Stimulated activated CD4-positive, alpha-beta T cell treated with anti-CD3 and anti-CD28 coated beads, Interleukin-2, amount 100 ng/mL, for 24 hours (primary cell): ENCODE results near the gene SLC25A21.
"Not testable (repeated sequence)": the region's sequence is repeated elsewhere in the genome, so short reads cannot be mapped to it uniquely, and the experiment has no call there.

Source experiments
- DNase-seq, 2 donors: peaks; one replicate each; pipeline ENCODE4 v3.0.0-alpha.2; 2020

SLC25A21 gene

DNA sequence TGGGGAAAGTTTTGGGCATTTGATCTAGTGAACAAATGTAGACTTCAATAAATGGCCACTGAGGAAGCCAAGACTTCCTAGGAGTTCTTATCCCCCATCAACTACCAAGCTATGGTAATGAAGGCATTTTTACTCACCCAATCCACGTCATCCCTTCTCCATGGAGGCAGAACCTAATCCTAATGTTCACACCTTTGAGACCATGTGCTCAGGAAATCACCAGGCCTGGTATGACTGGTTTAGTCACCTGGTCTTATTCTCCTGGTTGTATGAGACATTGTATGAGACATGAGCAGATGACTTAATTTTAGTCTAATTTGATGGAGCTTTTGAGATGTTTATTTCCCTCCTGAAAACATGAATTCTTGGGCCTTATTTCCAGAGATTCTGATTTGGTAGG is 422.2 kb downstream of the SLC25A21 start:
- DNase-seq, result no peak

DNA sequence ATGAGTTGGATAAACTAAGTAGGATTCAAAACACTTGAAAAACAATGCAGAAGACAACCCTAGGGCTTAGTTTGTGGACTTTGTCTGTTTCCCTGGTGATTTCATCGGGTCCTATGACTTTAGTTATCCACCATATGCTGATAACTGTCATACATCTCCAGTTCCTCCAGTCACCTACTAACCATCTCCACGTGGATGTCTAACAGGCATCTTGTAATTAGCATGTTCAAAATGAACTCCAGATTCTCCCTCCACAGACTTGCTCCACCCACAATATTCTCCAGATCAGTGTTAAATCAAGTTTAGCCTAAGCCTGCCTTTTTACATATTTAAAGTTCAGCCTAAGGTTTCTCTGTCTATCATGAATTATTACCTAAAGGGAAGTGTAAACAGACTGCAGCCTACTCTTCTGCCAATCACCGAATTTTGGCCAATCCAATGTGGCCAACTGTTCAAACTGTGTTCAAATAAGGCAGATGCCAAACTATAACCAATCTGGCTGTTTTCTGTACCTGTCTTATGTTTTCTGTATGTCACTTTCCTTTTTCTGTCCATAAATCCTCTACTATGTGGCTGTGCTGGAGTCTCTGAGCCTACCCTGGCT is 423.7 kb downstream of the SLC25A21 start:
- no peak for DNase-seq

DNA sequence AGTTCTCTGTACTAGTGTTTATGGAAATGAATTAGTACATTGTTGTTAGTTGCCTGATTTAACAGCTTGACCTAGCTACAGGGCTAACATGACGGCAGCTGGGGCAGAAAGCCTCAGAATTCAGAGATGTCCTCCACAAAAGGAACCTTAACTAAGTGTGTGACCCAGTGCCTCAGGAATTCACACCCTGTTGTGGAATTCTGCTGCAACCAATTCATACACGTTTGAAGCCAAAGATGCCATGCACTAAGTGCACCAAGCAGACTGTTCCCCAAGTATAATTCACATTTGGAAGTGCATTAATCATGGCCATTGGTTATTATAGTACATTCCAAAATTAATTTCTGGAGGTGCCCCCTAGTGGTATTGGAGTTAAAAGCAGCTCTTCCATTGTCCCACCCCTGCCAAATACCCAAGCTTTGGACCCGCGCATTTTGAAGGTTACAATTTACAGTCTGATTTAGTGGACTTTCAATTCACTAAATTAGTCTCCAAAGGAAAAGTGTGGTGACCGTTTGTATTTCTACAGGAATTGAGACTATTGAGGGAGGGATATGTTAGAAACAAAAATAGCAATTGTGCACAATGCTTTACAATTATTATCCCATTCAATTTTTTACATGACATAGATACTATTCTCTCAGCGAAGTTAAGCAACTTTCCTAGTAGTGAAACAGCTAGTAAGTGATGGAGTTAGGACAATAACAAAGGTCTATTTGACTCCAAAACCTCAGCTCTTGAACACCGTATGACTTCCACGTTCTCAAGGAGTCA is 424.8 kb downstream of the SLC25A21 start:
- no peak for DNase-seq

DNA sequence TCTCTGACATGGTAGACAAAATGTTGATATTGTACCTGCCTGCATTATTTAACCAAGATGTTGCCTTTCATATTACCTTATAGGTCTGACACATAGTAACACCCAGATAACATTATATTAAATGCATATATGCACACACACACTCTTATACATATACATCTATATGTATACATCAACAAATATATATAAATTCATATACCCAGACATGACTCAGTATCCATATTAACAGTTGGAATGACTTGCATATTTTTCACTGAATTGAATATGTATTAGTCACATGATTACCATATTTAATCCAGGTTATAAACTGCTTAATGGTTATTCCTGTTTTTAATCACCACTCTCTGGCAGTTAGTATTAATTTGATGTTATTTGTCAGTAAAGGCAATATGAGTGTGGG is 425.5 kb downstream of the SLC25A21 start:
- DNase-seq, result no peak

DNA sequence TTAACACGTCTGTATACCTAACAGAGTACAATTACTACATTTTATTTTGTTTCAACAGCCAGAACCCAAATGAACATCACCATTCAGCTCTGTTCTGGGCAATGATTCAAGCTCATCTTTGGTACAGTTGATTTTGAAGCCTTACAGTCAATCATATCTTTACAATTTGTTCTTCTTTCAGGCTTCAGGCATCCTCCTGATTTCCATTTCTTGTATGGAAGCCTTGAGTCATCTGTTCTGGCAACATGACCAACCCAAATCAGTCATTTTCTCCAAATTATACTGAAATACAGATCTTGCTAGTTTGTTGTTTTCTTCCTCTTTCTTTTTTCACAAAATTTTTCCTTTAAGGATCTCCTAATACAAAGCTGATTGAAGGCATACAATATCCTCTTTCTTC is 430.5 kb downstream of the SLC25A21 start:
- no peak for DNase-seq

DNA sequence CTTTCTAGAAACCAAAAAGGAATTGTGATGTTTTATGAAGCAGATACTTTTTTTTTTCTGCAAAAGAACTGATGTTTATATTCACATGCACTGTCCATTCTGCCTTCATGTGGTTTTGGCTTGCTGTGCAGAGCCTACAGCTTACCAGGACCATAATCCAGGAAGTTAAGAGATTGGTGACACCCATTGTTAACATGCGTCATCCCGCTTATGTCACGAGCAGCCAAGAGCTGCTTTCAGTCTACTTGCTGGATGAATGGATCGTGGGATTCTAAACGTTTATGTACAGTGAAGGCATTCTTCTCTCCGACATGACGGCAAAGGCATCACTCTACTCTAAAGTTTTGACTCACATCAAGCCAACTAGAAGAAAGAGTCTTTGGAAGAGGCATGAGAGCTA is 434.1 kb downstream of the SLC25A21 start:
- no peak for DNase-seq

DNA sequence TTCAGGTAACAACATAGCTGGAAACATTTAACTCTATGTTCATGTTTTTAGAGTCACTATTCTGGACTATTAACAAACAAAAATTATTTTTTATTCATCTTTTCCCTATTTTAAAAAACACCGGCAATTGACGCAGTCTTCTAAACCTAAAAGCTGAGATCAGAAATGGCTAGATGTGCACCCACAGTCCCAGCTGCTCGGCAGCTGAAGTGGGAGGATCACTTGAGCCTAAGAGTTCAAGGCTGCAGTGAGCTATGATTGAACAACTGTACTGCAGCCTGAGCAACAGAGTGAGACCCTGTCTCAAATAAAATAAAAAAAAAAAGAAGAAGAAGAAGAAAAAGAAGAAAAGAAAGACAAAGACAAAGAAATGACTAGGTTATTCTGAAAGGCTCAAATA is 446.3 kb downstream of the SLC25A21 start:
- no peak for DNase-seq

DNA sequence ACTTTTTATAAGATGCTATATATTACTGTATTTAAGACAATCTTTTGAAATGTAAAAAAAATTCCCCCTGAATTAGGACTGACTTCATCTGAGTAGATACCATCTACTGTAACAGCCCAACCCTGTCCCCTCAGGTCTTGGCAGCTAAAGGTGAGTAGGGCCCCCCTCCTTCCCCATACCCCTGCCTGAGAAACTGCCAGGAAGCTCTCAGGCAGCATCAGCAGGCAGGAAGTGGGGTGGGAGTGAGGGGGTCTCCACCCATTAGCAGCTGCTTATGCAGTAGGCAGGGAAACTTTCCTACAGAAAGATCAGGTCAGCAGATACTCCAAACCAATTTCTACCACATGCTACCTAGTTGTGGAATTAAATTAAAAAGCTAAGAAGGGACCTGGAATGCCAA is 448.2 kb downstream of the SLC25A21 start:
- no peak for DNase-seq

DNA sequence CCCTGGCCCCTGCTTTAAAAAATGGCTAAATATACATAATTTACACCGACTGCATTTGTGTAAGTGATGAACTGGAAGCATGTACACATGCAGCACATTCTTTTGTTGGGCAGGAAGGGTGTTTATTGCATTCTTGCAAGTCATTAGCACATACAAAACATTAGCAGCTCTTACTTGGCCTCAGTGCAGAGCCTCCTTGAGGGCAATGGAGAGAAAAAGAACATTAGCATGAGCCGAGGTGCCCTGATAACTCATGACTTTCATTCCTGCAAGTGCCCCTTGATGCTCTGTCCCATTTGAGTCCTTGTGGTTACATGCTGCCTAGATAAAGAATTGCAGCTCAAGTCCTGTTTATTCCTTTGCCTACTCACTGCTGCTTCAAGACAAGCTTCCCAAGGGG is 448.9 kb downstream of the SLC25A21 start:
- no peak for DNase-seq

DNA sequence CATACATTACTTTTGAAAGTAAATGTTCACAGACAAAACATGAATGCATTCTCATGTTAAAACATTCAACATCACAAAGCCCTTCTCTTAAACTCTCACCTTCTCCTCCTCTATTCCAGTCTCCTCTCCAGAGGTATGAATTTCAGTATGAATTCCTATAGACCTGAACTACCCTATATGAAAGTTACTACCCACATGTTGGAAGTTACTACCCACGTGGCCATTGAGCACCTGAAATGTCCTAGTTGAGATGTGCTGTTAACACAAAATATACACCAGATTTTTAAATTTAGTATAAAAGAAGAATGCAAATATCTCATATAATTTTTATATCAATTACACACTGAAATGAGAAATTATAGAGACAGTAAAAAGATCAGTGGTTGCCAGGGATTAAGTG is 450.5 kb downstream of the SLC25A21 start:
- no peak for DNase-seq

DNA sequence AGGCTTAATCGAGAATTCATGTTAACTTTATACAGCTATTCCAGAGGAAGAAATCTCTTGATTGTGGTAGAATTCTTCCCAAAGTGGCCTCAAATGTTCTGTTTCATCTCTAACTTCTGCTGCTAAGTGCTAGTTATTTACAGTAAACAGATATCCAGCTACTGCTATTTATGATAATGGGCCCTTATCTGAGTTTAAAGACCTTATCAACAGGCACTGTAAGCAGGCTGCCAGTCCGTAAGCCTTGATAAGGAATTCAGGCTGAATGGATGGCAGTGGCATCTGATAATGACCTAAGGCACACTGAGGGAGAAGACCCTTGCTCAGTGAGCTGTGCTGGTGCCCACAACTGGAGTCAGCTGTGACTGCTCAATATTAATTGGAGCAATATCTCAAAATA is 451.7 kb downstream of the SLC25A21 start:
- no peak for DNase-seq

DNA sequence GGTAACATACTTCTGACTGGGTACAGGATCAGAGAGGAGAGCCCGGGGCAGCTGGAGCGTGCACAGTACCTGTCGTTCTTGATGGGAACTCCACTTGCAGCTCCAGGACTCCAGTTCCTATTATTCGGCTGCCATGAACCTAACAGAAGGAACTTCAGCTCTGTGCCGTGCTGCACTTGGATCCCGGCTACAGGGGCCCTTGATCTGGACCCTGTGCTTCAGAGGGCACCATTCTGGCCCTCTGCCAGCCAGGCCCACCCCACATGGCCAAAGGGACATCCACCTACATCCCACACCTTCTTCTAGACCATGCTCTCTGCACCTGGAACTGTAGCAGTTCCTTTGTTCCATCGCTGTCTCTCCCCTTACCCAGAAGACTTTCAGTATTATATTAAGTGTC is 452.6 kb downstream of the SLC25A21 start:
- no peak for DNase-seq

DNA sequence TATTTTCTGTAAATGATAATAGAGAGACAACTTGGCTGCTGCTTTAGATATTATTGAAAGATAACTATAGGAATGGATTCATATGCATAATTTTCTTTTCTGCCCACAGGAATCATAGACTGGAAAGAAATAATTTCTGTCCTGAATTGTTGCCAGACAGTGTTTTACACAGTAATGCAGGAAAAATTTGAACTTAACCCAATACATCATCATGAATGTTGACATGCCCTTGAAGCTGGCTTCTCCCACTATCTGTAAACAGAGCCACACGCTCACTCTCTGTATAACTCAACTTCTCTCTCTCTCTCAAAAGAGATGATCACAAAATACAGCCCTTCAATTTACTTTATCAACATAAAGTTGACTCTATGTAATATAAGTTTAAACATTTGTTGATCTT is 454.2 kb downstream of the SLC25A21 start:
- no peak for DNase-seq

DNA sequence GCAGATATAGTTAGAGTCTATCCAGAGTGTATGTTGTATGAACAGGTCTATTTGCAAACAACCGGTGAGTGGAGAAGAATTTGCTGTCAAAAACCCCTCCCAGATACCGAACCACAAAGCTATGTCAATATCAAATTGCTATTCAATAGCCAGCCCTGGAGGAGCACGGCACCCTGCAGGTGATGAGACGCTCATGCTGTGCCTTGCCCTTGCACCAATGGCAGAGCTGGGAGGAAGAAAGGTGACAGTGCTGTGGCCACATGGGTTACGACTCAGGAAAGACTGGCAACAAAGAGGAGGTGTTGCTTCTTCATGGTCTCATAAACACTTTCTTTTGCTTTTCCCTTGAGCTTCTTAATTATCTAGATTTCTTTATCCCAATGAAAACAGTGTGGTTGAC is 455.0 kb downstream of the SLC25A21 start:
- DNase-seq, result no peak

DNA sequence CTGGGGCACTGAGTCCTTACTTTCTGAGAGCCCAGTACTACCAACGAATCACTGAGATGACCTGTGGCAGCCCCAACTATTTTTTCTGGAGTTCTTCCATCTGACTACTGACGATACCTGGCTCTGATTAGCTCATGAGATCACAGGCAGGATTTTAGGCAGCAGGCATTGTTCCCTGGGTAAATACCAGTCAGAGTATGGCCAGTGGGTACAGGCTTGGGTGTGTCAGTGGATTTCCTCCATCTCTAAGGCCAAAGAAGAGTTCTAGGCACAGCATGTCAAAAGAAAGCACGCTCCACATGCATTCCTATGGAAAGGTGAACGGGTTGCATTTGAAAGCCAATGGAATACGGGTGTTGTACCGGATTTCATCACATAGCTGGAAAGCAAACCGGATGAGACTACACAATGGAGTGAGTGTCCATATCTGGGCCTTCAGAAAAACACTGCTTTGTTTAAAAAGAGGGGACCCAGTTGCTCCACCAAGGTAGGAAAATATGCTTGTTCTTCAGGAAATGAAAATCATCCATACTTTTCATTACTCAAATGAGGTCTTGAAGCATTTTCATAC is 455.7 kb downstream of the SLC25A21 start:
- DNase-seq, result no peak

DNA sequence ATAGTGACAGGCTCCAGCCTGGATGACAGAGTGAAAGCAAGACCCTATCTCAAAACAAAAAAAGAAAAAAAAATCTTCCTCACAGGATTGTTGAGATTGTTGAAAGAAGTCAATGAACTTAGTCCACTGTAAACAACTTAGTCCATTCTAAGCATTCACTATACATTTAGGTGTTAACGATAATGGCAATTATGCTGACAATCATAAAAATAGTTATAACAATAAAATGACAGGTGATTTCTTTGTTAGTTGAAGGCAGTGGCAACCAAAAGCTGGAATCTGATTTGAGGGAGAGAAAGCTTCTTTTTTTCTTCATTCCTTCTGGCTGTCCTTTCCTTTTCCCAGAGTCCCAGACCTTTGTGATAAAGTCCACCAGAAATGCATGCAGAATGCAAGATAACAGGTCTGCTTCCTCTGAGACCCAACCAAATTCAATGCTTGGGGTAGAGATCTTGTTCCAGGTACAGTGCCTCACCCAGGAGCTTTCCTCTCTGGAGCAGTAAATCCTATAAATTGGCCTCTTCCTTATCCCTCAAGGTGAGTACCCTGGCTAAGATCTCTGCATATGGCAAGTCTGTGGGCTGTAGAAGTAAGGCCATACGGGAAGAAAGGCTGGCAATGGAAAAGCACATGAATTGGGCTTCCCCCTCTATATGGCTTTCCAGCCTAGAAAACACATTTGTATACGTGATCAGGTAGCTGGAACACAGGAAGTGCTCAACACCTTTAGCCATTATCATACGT is 458.3 kb downstream of the SLC25A21 start:
- DNase-seq, result no peak

DNA sequence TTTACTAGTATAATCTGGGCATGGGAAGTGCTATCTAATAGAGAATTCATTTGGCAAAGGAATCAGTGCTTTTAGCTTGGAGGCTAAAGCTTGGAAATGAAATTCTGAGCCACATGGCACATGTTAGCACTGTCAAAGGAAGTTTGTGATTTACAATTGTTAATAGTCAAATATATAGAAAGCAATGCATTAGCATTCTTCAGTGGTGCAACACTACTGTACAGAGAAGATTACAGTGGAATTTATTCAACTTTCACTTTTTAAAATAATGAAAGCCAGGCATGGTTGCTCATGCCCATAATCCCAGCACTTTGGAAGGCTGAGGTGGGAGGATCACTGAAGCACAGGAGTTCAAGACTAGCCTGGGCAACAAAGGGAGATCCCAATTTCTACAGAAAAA is 464.8 kb downstream of the SLC25A21 start:
- DNase-seq, result no peak

DNA sequence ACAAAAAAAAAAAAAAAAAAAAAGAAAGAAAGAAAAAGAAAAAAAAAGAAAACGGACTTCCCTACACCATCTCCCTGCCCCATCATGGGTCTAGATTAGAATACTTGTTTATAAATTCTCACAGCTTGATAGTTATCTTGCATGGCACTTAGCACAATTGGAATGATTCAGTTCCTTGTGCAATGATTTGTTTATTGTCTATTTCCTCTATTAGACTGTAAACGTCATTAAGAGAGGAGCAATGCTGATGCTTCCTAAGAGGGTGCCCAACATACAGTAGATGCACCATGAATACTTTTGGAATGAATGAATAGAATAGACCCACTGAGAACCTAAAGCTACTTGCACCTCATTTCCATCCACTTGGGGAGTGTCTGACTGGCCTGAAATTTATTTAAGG is 469.9 kb downstream of the SLC25A21 start:
- no peak for DNase-seq

DNA sequence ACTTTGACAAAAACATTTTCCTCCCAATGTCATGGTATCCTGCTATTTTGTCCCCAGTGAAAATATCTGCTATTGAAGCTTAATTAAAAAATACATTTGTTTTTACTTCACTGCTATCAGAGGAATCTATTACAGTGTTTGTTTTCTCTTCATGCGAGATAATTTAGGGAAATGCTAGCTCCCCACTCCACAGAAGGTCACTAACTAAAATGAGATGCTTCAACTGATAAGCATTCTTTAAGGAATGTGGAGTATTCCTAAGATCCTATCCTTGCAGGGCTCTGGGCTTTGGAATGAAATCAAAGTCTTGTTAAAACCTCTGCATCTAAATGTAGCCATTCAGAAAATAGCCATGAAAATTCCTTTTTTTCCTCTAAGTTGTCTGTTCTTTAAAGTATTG is 471.3 kb downstream of the SLC25A21 start:
- no peak for DNase-seq

DNA sequence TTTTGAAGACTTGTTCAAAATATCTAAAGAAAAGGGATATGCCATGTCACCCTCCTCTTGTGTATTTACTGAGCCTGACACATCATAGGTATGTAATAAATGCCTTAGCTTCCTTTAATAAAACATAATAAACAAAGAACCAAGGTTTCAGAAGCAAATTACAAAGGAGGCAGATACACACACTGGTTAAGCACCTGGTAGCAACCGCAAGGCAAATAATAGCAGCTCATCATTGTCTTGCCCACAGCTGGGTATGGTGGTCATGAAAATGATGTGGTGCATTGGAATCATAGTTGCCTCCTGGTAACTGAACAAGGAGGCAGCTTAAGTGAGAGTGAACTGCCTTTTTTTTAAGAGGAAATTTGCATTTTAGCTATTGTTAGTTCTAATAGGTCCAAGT is 471.8 kb downstream of the SLC25A21 start:
- DNase-seq, result no peak

DNA sequence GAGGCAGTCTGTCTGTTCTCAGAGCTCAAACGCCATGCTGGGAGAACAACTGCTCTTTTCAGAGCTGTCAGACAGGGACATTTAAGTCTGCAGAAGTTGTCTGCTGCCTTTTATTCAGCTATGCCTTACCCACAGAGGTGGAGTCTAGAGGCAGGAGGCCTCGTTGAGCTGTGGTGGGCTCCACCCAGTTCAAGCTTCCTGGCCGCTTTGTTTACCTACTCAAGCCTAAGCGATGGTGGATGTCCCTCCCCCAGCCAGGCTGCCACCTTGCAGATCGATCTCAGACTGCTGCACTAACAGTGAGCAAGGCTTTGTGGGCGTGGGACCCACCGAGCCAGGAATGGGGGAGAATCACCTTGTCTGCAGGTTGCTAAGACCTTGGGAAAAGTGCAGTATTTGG is 473.0 kb downstream of the SLC25A21 start:
- not testable (repeated sequence) for DNase-seq

DNA sequence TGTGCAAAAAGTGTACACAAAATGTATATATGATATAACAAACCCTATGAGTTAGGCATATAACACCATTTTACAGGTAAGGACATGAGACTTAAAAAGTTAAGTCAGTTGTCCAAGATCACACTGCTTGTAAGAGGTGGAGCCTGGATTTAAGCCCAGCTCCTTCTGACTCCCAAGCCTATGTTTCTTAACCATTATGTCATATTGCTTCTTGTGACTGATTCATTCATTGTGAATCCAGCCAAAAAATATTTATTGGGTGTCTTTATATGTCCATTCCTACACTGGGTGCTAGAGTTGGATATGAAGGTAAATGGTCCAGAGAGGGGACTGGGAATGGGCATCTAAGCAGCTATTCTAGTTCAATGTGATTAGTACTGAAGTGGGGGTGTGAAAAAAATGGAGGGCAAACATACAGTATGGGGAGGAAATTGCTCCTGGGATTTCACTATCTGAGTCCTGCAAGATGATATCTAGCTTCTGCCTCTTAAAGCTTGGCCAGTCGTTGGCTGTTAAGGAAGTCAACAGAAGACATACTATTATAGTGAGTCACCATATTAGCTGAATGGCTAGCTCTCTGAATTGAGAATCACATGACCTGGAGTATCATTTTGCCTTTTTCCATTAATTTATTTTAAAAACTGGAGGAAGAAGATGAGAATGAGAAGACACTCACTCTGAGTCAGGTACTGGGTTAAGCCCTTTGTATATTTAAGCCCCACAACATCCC is 481.9 kb downstream of the SLC25A21 start:
- no peak for DNase-seq

DNA sequence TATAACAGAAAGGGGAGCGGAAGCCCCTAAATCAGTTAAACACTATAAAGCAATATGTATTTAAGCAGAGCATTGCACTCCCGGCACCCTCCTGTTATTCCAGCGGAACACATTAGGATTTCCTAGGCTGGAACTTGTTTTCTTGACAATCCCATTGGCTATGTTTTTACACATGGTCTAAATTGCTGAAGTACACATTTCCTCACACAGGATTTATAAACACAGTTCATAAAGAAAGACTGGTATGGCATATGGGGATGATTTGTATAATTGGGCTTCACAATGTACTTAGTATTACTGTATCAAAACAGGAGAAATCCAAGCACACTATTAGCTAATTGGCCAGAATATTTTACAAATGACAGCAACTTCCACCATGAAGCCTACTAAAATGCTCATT is 487.5 kb downstream of the SLC25A21 start:
- DNase-seq, result no peak
